H1 (cell line): Measurements from ENCODE around the gene VIT. TPM values are rescaled to one million over a fixed set of nuclear protein-coding genes. Genes with fewer than 3 reads are reported as not detected.
A peak's percentile ranks its signal among the peaks of the same experiment; 100 is the strongest.

Experiments used
- CTCF ChIA-PET: fragments of 300-600 bp; sonication (Branson Sonifier 250); formaldehyde crosslinking; loops from one replicate; lab custom pipeline; 2021; ENCODE audit not compliant: partially characterized antibody; lab: Charles Lee
- POLR2A ChIA-PET: fragments of 300-600 bp; sonication (Branson Sonifier 250); formaldehyde crosslinking; loops from one replicate; lab custom pipeline; 2021; ENCODE audit warnings: inconsistent platforms; ENCODE audit not compliant: partially characterized antibody; lab: Charles Lee
- DNase-seq, 2 experiments: peaks; one replicate each; pipeline versions ENCODE4 v3.0.0 to v3.0.0-alpha.2; 2010 to 2022; ENCODE audit warnings: low spot score in 2 of 2, low read depth in 1 of 2, mixed read lengths in 1 of 2
- FAIRE-seq: peaks from 2 replicates; lab custom pipeline; 2011; peaks lifted over from hg19 to GRCh38; lab: Jason Lieb, UNC
- H2AFZ ChIP-seq: 2 replicates; pipeline ENCODE4 v1.8.1; 2012; ENCODE audit warnings: low read length, inconsistent platforms
- H2AK5ac ChIP-seq: 2 replicates; pipeline ENCODE4 v1.6.1; 2013; ENCODE audit warnings: low read depth, low read length
- H2BK120ac ChIP-seq: replicated peaks from 2 replicates; pipeline ENCODE3; 2013; ENCODE audit warnings: low read depth, low read length, inconsistent platforms
- H2BK12ac ChIP-seq: 2 replicates; pipeline ENCODE4 v1.6.1; 2013; ENCODE audit warnings: low read depth, low read length
- H2BK15ac ChIP-seq: 2 replicates; pipeline ENCODE4 v1.6.1; 2013; ENCODE audit warnings: low read length
- H2BK20ac ChIP-seq: 2 replicates; pipeline ENCODE4 v1.6.1; 2013; ENCODE audit warnings: low read length
- H2BK5ac ChIP-seq: 2 replicates; pipeline ENCODE4 v1.6.1; 2013; ENCODE audit warnings: low read depth, low read length
- H3K14ac ChIP-seq: 2 replicates; pipeline ENCODE4 v1.6.1; 2013; ENCODE audit warnings: inconsistent platforms; ENCODE audit not compliant: insufficient read length
- H3K18ac ChIP-seq: 2 replicates; pipeline ENCODE4 v1.6.1; 2013; ENCODE audit warnings: low read length; ENCODE audit errors: extremely low read depth
- H3K23ac ChIP-seq: 2 replicates; pipeline ENCODE4 v1.6.1; 2013; ENCODE audit warnings: inconsistent platforms; ENCODE audit not compliant: insufficient read length
- H3K23me2 ChIP-seq: 2 replicates; pipeline ENCODE4 v1.6.1; 2013; ENCODE audit warnings: low read depth, low read length
- H3K27ac ChIP-seq: 2 replicates; pipeline ENCODE4 v1.6.1; 2011; ENCODE audit warnings: low read depth, low read length, inconsistent platforms
- H3K27me3 ChIP-seq, 4 experiments: replicated peaks in 1 of 4; 1 replicate in 1 of 4; 2 replicates in 3 of 4; pipeline versions ENCODE4 v1.6.1 to v1.8.1; 2011 to 2013; ENCODE audit warnings: low read length in 3 of 4, mild to moderate bottlenecking in 3 of 4, inconsistent platforms in 2 of 4, mixed read lengths in 2 of 4, moderate library complexity in 1 of 4; ENCODE audit not compliant: control insufficient read depth in 3 of 4, insufficient read depth in 3 of 4; ENCODE audit errors: extremely low read depth in 1 of 4
- H3K36me3 ChIP-seq, 4 experiments: 2 replicates each; pipeline versions ENCODE4 v1.6.1 to v1.8.1; 2011 to 2013; ENCODE audit warnings: mild to moderate bottlenecking in 4 of 4, low read length in 3 of 4, moderate library complexity in 2 of 4, control low read depth in 1 of 4, inconsistent platforms in 1 of 4; ENCODE audit not compliant: insufficient read depth in 4 of 4, control insufficient read depth in 2 of 4
- H3K4ac ChIP-seq: replicated peaks from 2 replicates; pipeline ENCODE3; 2013; ENCODE audit warnings: low read length, low read depth, mixed read lengths, inconsistent platforms; ENCODE audit not compliant: insufficient read length
- H3K4me1 ChIP-seq, 4 experiments: replicated peaks in 1 of 4; 1 replicate in 1 of 4; 2 replicates in 3 of 4; pipeline versions ENCODE4 v1.6.1 to v1.8.1; 2011 to 2013; ENCODE audit warnings: low read length in 3 of 4, inconsistent platforms in 2 of 4, mixed read lengths in 1 of 4; ENCODE audit not compliant: insufficient read depth in 4 of 4, control insufficient read depth in 3 of 4
- H3K4me2 ChIP-seq, 2 experiments: 2 replicates each; pipeline versions ENCODE4 v1.6.1 to v1.8.1; 2011 to 2013; ENCODE audit warnings: low read depth in 2 of 2, low read length in 2 of 2, control low read depth in 1 of 2, inconsistent platforms in 1 of 2, mild to moderate bottlenecking in 1 of 2; ENCODE audit not compliant: insufficient read depth in 1 of 2
- H3K4me3 ChIP-seq, 4 experiments: fragments of 200-600, 300-600 bp in 1 of 4; sonication (generic), shearing (Covaris generic), sonication (Bioruptor Twin) in 1 of 4; 2 replicates each; pipeline versions ENCODE4 v1.5.1 to v1.8.1; 2011 to 2016; ENCODE audit warnings: low read length in 4 of 4, low read depth in 3 of 4, control low read depth in 2 of 4, inconsistent platforms in 2 of 4, mild to moderate bottlenecking in 2 of 4, mixed read lengths in 1 of 4, moderate library complexity in 1 of 4; ENCODE audit not compliant: insufficient read depth in 2 of 4; ENCODE audit errors: extremely low read depth in 1 of 4
- H3K56ac ChIP-seq: replicated peaks from 2 replicates; pipeline ENCODE3; 2013; ENCODE audit warnings: low read depth, mild to moderate bottlenecking, mixed read lengths, low read length, inconsistent platforms; ENCODE audit not compliant: insufficient read length
- H3K79me1 ChIP-seq: 2 replicates; pipeline ENCODE4 v1.6.1; 2013; ENCODE audit warnings: low read depth, low read length, control low read depth
- H3K79me2 ChIP-seq, 2 experiments: 2 replicates each; pipeline versions ENCODE4 v1.6.1 to v1.8.1; 2012 to 2013; ENCODE audit warnings: low read length in 2 of 2, mild to moderate bottlenecking in 2 of 2, inconsistent platforms in 1 of 2; ENCODE audit not compliant: insufficient read depth in 2 of 2, control insufficient read depth in 1 of 2
- H3K9ac ChIP-seq, 4 experiments: replicated peaks in 1 of 4; 1 replicate in 1 of 4; 2 replicates in 3 of 4; pipeline versions ENCODE4 v1.6.1 to v1.8.1; 2011 to 2013; ENCODE audit warnings: low read depth in 3 of 4, low read length in 3 of 4, control low read depth in 2 of 4, mild to moderate bottlenecking in 2 of 4, moderate library complexity in 2 of 4, inconsistent platforms in 1 of 4; ENCODE audit errors: extremely low read depth in 1 of 4
- H3K9me3 ChIP-seq, 2 experiments: 2 replicates each; pipeline versions ENCODE4 v1.6.1 to v1.8.1; 2012 to 2013; ENCODE audit warnings: mild to moderate bottlenecking in 2 of 2, moderate library complexity in 2 of 2, control low read depth in 1 of 2, inconsistent platforms in 1 of 2, low read depth in 1 of 2, low read length in 1 of 2, mixed read lengths in 1 of 2; ENCODE audit not compliant: insufficient read depth in 2 of 2
- H4K20me1 ChIP-seq, 2 experiments: replicated peaks in 1 of 2; 2 replicates each; pipeline versions ENCODE3 to v1.8.1; 2011 to 2013; ENCODE audit warnings: inconsistent platforms in 2 of 2, low read length in 2 of 2, mild to moderate bottlenecking in 1 of 2; ENCODE audit not compliant: insufficient read depth in 2 of 2, control insufficient read depth in 1 of 2
- H4K5ac ChIP-seq: 2 replicates; pipeline ENCODE4 v1.6.1; 2013; ENCODE audit warnings: low read length, low read depth, mixed read lengths, inconsistent platforms; ENCODE audit not compliant: insufficient read length
- H4K8ac ChIP-seq: 2 replicates; pipeline ENCODE4 v1.8.0; 2013; ENCODE audit warnings: mild to moderate bottlenecking, moderate library complexity, low read length, inconsistent platforms; ENCODE audit not compliant: insufficient read depth; ENCODE audit errors: extremely low read depth
- H4K91ac ChIP-seq: replicated peaks from 2 replicates; pipeline ENCODE3; 2013; ENCODE audit warnings: low read length, mixed read lengths, inconsistent platforms; ENCODE audit not compliant: insufficient read length
- KDM1A ChIP-seq: fragments of 200-600, 300-600 bp; sonication (generic); IDR thresholded peaks from 2 replicates; pipeline ENCODE4 v1.7.1; 2016; ENCODE audit warnings: mild to moderate bottlenecking, low read length, borderline replicate concordance
- KDM4A ChIP-seq: IDR thresholded peaks from one replicate; pipeline ENCODE4 v1.7.1; 2012; ENCODE audit warnings: low read depth, mild to moderate bottlenecking, moderate library complexity, low read length, inconsistent platforms; ENCODE audit not compliant: severe bottlenecking
- TAF1 ChIP-seq: IDR thresholded peaks from 2 replicates; pipeline ENCODE4 v1.6.1; 2011; ENCODE audit warnings: mild to moderate bottlenecking, low read depth, low read length
- WGBS, 2 experiments: shearing (Covaris generic) in 1 of 2; methylation state at CpG; one replicate each; pipeline versions ENCODE4 v1.1.6 to v1.1.7; 2013 to 2015; ENCODE audit warnings: low lambda C conversion rate in 2 of 2, mixed read lengths in 2 of 2, inconsistent platforms in 1 of 2, low coverage in 1 of 2, missing lambda C conversion rate in 1 of 2; ENCODE audit not compliant: insufficient replicate concordance in 2 of 2, insufficient coverage in 1 of 2, insufficient read length in 1 of 2; ENCODE audit errors: extremely low coverage in 1 of 2, missing lambda C conversion rate in 1 of 2; 5-methylcytosine and 5-hydroxymethylcytosine counted together
- polyA plus RNA-seq, 7 experiments: library from polyadenylated mRNA; depleted of rRNA in 3 of 7; stranded (reverse) in 5 of 7; unstranded in 2 of 7; fragments of >200 nt in 5 of 7; fragments of 200-250 nt in 2 of 7; gene quantifications; 1 replicate in 5 of 7; 2 replicates in 1 of 7; 4 replicates in 1 of 7; pipeline versions ENCODE4 v1.2.1 to v1.2.3, GENCODE V29; 2011 to 2013; ENCODE audit warnings: missing spikeins in 2 of 7, mixed read lengths in 2 of 7
- total RNA-seq: library from RNA; stranded (reverse); fragmentation: NEBNext Ultra II Directional; extraction: Animal tissue kit (Norgen Biotek cat#: 25700); gene quantifications from 2 replicates; pipeline ENCODE4 v1.2.1, GENCODE V29; 2021

Gene VIT
- total and polyA plus RNA-seq, 2 of the 8 experiments (the other 6 are each of a cell fraction or from before 2014, with no cell fraction given): 0.03 TPM; not detected in 1

DNA sequence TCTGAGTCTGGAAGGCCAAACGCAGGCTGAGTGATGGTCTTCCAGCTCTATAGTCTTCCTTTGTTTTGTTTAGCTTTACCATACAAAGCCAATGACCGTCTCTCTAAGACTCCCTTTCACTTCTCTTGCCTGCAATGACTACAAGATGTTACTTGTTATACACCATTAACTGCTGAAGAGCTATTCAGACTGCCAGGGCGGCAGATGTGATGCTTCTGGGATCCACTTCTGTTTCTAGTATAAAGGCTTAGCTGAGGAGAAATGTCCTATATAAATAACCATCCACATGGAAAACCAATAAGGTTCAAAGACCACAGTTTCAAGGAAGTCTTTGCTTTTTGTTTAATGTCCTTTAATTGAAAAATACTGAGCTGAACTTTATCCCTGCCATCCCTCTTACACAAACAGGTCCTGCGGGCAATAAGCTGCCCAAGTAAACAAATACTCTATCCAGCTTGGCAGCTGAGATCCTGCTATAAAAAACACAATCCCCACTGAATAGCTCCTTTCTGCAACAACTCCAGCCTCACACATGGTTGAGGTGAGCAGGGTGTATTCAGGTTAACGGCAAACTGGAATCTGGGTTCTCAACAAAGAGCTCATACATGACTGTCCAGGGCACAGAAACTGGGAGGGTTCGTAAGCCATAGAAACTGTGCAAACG, 124.6 kb downstream of the VIT start:
- POLR2A ChIA-PET: no interaction called here
- Histone ChIP-seq H2BK15ac (no peak overlapping the region), H4K5ac (no peak overlapping the region), H4K8ac (no peak overlapping the region), H4K20me1 (no peaks in the 10 kb centered on the region), H2BK12ac (no peak overlapping the region), H2BK20ac (peak overlapping the region; percentile 90; the same call in 1 of the 2 replicates), H3K4ac (no peak overlapping the region), H3K14ac (no peak overlapping the region), H3K79me2 (no peaks in the 10 kb centered on the region), H2BK120ac (no peak overlapping the region), H2AK5ac (no peak overlapping the region), H3K9me3 (no peaks in the 10 kb centered on the region), H3K27me3 (no peaks in the 10 kb centered on the region; a peak in 1 of 7 replicates), H3K27ac (no peak overlapping the region), H3K4me3 (no peak overlapping the region), H3K79me1 (no peaks in the 10 kb centered on the region), H2BK5ac (no peak overlapping the region), H3K4me1 (peaks cover 3 to 6% (median 4%) of the 10 kb centered on the region in 4 experiments; a peak in 6 of 7 replicates), H3K4me2 (no peak overlapping the region), H3K9ac (no peak overlapping the region), H3K36me3 (no peaks in the 10 kb centered on the region), H3K18ac (no peak overlapping the region), H2AFZ (0 out of 2 replicates have a peak overlapping the region, but pooled peaks have one; percentile 9), H4K91ac (no peak overlapping the region), H3K23ac (no peak overlapping the region), H3K56ac (no peak overlapping the region), H3K23me2 (no peaks in the 10 kb centered on the region; the same call in 1 of the 2 replicates)
- 97% methylated on average over 7 of the region's 7 CpGs; no CpG with 5 or more reads in 1 of the 2 experiments for WGBS, 2 experiments
- DNase-seq (peak in 1 of 2 experiments; percentile 32), FAIRE-seq (no peak)
- CTCF ChIA-PET: interaction anchor here (0.6 to 3.3 kb wide), 16 partner anchors 9 to 574 kb away, joined by 3 to 19 read pairs (median 4); no protein-coding TSS in a partner anchor
- TF ChIP-seq TAF1 (no peak), KDM4A (no peak), KDM1A (no peak)
